ENCODE data around the gene PNP. TPM values are rescaled to one million over a fixed set of nuclear protein-coding genes. Genes with fewer than 3 reads are reported as not detected.

PNP gene
- total RNA-seq, 4 donors from 2014 or later, result 51.4 to 70.1 (median 53.7) TPM

GRCh38 chr14:20524027-20524426, 54.8 kb downstream of the PNP start:
- no peak for TF ChIP-seq CTCF (IDR thresholded peaks at IDR 0.05)
- no peak for TF ChIP-seq POLR2A (IDR thresholded peaks at IDR 0.05)
- Histone ChIP-seq H3K4me1 (no peaks in the 10 kb centered on the region), H3K4me3 (no peak overlapping the region), H3K9me3 (no peaks in the 10 kb centered on the region), H3K27me3 (no peaks in the 10 kb centered on the region), H3K36me3 (no peaks in the 10 kb centered on the region), H3K27ac (no peak overlapping the region)
- no peak for DNase-seq

Other genes starting within 250 kb of the PNP start
- not detected for gene OR11H6, start 245.7 kb upstream of the PNP start, total RNA-seq
- gene OR11H7, start 240.4 kb upstream of the PNP start, total RNA-seq, result not detected
- not detected for gene OR11H4, start 230.1 kb upstream of the PNP start, total RNA-seq
- gene TTC5, start 163.5 kb upstream of the PNP start, total RNA-seq, result 10 to 100 TPM in 3 of 4 donors, 1 to 10 TPM in 1; 9.1 to 13.2 (median 11.6) TPM
- gene CCNB1IP1, start 136.1 kb upstream of the PNP start, total RNA-seq, result 10 to 100 TPM; 21.5 to 52.0 (median 28.4) TPM
- 10 to 100 TPM in 3 of 4 donors, 1 to 10 TPM in 1; 7.7 to 39.6 (median 14.2) TPM for gene PARP2, start 125.8 kb upstream of the PNP start, total RNA-seq
- gene TEP1, start 55.9 kb upstream of the PNP start, total RNA-seq, result 100 to 1,000 TPM in 2 of 4 donors, 10 to 100 TPM in 2; 91.6 to 138 (median 110) TPM
- under 1 TPM in 1 of 4 donors, not detected in 3; 0.13 TPM for gene KLHL33, start 33.2 kb upstream of the PNP start, total RNA-seq
- gene OSGEP, start 14.6 kb upstream of the PNP start, total RNA-seq, result 100 to 1,000 TPM in 3 of 4 donors, 10 to 100 TPM in 1; 58.3 to 112 (median 102) TPM
- gene APEX1, start 14.2 kb upstream of the PNP start, total RNA-seq, result 100 to 1,000 TPM in 1 of 4 donors, 10 to 100 TPM in 3; 79.8 to 142 (median 92.0) TPM
- gene PIP4P1, start 8.0 kb upstream of the PNP start, total RNA-seq, result 10 to 100 TPM; 22.3 to 60.9 (median 31.1) TPM
- not detected for gene RNASE10, start 36.1 kb downstream of the PNP start, total RNA-seq
- gene RNASE9, start 91.6 kb downstream of the PNP start, total RNA-seq, result not detected
- not detected for gene RNASE11, start 118.6 kb downstream of the PNP start, total RNA-seq
- not detected for gene RNASE12, start 122.0 kb downstream of the PNP start, total RNA-seq
- not detected for gene OR6S1, start 172.3 kb downstream of the PNP start, total RNA-seq
- gene RNASE4, start 215.2 kb downstream of the PNP start, total RNA-seq, result 10 to 100 TPM in 3 of 4 donors, 1 to 10 TPM in 1; 5.8 to 51.7 (median 33.6) TPM
- gene ANG, start 219.4 kb downstream of the PNP start, total RNA-seq, result 10 to 100 TPM; 19.6 to 22.3 (median 20.0) TPM